Suprapubic skin (tissue), 4 donors: ENCODE data around the gene NOS1AP.

Experiments
- CTCF ChIP-seq, 2 donors: fragments of 200-600 bp in 1 of 2; fragments of 450-650 bp in 1 of 2; sonication (generic) in 1 of 2; IDR thresholded peaks; one replicate each; pipeline ENCODE4 v1.5.1; 2016 to 2019; ENCODE audit warnings: antibody characterized with exemption in 2 of 2, mild to moderate bottlenecking in 1 of 2, moderate library complexity in 1 of 2
- EP300 ChIP-seq: sonication (generic); formaldehyde crosslinking; IDR thresholded peaks from one replicate; pipeline ENCODE4 v1.6.1; 2017; ENCODE audit warnings: antibody characterized with exemption
- POLR2A ChIP-seq, 2 donors: fragments of 450-650 bp; IDR thresholded peaks; one replicate each; pipeline ENCODE4 v1.6.1; 2017; ENCODE audit warnings: antibody characterized with exemption in 2 of 2, mild to moderate bottlenecking in 2 of 2, moderate library complexity in 2 of 2
- POLR2AphosphoS5 ChIP-seq, 3 donors: sonication (generic); formaldehyde crosslinking; IDR thresholded peaks; one replicate each; pipeline ENCODE4 v1.6.1; 2017; ENCODE audit warnings: antibody characterized with exemption in 3 of 3

DNA sequence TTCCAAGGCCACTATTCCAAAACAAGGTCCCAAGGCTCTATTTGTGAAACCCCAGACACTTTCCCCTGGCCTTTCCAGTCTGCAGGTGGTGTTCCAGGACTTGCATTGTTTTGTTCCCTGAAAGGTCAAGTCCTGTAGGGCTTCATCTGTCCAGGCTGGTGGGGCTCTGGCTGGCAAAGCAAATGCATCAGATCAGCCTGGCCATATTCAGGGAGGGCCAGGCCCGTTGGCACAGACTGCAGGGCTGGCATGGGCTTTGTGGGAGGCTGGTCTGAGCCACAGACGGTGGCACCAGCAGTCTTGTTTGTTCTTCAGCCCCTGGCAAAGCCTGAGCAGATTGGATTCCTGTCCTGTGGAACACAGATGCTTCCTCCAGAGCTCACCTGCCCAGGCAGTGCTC lies 214.2 kb downstream of the NOS1AP start:
- TF ChIP-seq CTCF (IDR thresholded peaks at IDR 0.05) (no peak), POLR2A (IDR thresholded peaks at IDR 0.05) (no peak), EP300 (no peak), POLR2AphosphoS5 (IDR thresholded peaks at IDR 0.05) (no peak)
